GM18499 (cell line): Measurements from ENCODE around the gene VAMP1.
"Not testable (repeated sequence)": the region's sequence is repeated elsewhere in the genome, so short reads cannot be mapped to it uniquely, and the experiment has no call there.

Experiments used
- ATAC-seq: cut with Tn5 transposase; IDR thresholded peaks from one replicate; pipeline ENCODE4 v1.9.1; 2021; ENCODE audit warnings: moderate number of reproducible peaks; ENCODE audit not compliant: insufficient read depth, unreplicated experiment

The VAMP1 gene

DNA sequence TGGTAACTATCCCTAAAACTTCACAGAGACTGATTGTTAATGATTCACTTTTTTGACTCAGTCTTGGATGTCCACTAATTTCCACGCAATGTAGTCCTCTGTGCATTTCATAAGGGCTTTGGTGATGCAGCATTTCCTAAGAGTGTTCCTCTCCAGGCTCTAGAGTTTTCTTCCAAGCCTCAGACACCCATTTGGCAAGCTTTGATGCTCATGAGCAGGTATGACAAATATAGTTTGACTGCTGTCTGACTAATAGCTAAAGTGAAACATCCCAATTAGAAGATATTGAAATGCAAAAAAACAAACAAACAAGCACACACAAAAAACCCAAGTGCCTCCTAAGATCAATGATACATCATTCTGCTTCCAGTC, 1.5 kb upstream of the VAMP1 start:
- no peak for ATAC-seq

DNA sequence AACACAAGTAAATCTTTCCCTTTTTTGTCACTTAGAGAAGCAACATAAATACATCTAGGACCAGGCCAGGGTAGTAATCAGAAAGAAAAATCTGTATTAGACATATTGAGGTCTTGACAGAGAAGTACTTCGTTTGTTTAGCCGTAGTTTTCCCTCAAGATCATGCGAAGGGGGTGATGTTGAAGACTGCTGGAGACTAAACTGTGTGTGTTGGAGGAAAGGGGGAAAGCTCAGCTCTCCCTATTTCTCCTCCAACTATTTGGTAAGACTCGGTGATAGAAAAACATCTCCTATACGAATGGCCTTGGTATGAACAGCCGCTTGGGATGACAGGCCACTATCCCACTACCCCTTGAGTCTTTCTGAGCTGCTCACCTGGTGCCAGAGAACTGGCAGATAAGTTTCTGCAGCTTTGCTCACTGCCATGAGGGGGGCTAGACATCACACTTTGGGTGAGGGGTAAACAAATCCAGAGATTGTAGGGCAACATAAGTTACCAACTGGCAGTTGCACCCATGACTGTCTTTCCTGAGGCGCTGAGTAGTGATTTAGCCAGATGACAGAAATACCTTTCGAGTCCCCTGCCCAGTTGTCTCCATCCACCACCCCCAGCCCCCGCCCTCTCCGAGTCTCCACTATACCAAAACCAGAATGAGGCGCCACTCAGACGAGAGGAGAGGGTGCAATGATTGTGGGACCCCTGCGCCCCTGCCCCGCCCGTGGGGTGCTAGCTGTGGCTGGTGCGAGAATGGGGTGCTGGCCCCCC, 685 bp downstream of the VAMP1 start:
- ATAC-seq, result no peak

DNA sequence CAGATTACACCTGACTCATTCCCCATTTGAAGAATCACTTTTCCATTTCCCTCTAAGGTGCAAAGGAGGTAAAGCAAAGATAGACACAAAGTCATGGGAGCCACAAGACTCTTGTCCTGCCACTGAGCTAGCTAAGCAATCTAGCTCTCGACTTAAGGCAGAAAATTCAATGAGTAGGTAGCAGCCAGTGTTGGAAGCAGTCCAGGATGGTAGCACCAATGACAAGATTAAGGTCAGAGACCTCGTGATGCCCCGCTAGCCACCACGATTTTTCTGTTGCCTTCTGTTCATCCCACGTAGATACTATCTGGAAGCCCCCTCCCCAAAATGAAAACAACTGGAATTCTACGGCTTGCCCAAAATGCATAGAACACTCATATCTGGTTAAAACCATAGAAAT, 1.4 kb downstream of the VAMP1 start:
- ATAC-seq, result no peak

DNA sequence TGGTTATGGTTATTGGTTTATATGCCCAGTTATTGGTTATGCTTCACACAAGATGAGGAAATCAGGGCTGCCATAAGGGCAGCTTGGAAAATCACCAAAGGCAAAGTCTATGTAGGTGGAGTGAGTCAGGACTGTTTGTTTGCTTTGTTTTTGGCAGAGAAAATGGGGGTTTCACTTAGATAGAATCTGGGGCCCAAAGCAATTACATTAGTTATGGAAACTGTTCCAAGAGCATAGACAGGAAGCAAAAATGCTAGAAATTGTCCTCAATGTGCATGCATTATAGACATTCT, 2.2 kb downstream of the VAMP1 start:
- no peak for ATAC-seq

DNA sequence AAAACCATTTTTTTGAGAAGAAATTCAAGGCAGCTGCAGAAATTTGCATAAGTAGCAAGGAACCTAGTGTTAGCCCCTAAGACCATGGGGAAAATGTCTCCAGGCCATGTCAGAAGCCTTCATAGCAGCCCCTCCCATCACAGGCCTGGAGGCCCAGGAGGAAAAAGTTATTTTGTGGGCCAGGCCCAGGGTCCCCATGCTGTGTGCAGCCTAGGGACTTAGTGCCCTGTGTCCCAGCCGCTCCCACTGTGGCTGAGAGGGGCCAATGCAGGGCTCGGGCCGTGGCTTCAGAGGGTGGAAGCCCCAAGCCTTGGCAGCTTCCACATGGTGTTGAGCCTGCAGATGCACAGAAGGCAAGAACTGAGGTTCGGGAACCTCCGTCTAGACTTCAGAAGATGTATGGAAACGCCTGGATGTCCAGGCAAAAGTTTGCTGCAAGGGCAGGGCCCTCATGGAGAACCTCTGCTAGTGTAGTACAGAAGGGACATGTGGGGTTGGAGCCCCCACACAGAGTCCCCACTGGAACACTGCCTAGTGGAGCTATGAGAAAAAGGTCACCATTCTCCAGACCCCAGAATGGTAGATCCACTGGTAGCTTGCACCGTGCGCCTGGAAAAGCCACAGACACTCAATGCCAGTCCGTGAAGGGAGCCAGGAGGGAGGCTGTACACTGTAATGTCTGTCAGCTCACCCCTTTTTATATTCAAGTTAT, 2.8 kb downstream of the VAMP1 start:
- not testable (repeated sequence) for ATAC-seq

DNA sequence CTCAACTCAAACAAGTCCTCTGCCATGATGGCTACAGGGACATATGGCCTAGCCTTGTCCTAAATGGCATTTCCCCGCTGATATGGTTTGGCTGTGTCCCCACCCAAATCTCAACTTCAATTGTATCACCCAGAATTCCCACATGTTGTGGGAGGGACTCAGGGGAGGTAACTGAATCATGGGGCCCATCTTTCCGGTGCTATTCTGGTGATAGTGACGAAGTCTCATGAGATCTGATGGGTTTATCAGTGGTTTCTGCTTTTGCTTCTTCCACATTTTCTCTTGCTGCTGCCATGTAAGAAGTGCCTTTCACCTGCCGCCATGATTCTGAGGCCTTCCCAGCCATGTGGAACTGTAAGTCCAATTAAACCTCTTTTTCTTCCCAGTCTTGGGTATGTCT, 3.7 kb downstream of the VAMP1 start:
- ATAC-seq, result not testable (repeated sequence)

DNA sequence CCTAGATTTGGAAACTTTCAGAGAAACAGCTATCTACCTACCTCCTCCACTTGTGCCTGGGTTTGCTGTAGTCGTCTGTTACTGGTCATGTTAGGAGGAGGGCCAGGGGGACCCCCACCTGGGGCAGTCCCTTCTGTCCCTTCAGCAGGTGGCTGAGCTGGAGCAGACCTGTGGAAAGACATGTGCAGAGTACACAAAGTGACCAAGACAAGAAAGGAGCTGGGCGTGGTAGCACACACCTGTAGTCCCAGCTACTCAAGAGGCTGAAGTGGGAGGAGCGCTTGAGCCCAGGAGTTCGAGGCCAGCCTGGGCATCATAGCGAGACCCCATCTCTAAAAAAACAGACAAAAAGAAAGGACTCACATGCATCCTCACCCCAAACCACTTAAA, 4.3 kb downstream of the VAMP1 start:
- no peak for ATAC-seq

DNA sequence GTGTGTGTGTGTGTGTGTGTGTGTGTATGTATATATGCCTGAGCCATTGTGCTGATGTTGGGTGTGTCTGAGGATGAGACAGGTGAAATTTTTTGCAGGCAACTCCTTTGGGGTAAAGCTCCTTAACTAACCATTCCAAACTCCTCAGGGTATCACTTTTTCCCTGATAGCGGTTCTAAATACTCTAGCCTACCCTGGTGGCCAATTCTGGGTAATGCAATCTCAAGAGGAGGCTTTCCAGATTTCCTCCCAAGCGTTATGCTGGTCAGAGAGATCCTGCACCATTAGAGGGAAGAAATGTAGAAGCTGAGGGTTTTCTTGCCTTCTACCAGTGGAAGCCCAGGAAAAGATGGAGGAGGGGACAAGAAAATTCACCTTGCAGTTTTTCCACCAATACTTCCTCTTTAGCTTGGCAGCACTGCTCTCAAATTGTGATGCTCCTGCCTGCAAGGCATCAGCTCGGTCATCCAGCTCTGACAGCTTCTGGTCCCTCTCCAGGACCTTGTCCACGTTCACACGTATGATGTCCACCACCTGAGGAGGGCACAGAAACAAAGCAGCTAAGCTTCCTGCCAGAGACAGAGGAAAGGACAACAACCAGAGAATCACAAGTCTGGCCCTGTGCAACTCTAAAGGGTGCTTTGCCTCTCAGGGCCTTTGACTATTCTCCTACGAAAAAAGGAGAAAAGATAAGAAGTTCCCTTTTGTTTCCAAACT, 4.9 kb downstream of the VAMP1 start:
- no peak for ATAC-seq

DNA sequence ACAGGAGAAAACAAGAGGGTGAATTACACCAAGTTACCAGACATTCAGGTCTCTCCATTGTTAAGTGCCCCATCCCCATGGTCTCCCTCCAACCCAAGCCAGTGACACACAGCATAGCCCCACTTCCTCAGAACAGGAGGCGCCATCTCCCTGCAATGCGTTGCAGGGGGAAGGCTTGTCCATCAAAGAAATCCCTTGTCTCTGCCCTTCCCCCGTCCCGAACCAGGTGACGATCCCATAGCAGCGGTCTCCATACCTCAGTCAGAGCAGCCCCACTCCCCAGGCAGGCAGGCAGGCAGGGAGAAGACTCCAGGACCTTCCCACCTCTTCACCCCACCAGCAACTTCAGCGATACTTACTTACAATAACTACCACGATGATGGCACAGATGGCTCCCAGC, 5.9 kb downstream of the VAMP1 start:
- ATAC-seq, result no peak

DNA sequence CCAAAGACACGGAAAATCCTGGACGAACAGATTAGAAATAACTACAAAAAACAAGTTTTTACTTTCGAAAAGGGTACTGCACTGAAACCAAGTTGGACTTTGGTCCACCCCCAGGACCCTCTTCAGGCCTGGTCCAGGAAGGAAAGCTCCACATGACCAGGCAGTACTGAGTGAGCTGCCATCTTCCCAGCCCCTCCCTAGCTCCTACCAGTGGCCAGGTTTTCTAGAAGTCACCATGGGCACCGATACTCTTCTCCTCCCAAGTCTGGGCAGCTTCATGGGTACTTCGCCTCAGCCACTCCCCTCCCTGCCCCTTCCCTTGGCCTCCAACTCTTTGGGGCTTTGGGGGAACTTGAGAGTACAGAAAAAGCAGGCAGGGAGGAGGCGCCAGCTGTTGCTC, 6.6 kb downstream of the VAMP1 start:
- ATAC-seq, result no peak

DNA sequence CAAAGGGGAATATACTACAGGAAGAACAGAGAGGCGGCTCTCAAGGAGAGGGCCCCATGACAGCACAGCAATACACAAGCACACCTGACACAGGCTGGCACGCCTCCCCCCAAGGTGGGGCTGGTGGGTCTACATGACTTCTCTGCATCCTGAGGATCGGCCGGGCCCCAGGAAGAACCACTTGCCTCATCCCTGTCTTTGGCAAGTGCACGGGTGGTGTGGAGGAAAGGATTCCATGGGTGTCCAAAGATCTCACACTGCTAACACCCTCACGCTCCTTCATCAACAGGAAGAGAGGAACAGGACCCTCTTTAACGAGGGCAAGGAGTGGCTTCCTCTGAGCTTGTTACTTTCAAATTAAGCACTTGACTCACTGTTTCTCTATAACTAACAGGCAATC, 7.3 kb downstream of the VAMP1 start:
- ATAC-seq, result no peak

DNA sequence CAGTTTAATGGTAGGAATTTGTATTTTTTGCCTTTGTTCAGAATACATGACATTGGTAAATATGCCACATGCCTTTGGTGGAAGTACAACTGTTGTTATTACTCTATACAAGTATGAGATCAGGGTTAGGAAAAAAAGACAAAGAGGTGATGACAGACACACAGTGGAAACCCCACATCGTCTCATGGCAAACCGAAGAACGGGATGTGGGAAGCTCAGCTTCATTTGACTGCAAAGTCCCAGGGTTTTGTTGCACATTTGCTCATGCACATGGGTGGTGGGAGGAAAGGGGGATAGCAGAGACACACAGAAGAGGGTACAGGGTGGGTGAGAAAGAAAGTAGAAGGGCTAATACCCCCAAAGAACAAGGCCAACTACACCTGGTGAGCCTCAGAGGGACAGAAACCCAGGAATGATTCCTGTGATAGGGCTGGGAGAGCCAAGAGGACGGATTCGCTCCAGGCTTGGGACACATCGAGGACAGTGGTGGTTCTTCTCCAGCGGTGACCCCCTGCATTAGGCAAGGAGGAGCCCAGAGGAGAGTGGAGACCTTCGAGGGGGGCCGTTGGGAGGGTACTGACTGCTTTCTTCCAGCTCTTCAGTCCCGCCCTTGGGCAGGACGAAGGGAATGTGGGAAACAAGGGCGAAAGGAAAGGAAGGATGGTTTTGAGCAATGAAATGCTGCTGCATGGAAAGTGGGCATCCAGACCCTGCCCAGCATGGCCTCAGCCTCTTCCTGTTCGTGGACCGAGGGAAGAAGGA, 8.1 kb downstream of the VAMP1 start:
- no peak for ATAC-seq

DNA sequence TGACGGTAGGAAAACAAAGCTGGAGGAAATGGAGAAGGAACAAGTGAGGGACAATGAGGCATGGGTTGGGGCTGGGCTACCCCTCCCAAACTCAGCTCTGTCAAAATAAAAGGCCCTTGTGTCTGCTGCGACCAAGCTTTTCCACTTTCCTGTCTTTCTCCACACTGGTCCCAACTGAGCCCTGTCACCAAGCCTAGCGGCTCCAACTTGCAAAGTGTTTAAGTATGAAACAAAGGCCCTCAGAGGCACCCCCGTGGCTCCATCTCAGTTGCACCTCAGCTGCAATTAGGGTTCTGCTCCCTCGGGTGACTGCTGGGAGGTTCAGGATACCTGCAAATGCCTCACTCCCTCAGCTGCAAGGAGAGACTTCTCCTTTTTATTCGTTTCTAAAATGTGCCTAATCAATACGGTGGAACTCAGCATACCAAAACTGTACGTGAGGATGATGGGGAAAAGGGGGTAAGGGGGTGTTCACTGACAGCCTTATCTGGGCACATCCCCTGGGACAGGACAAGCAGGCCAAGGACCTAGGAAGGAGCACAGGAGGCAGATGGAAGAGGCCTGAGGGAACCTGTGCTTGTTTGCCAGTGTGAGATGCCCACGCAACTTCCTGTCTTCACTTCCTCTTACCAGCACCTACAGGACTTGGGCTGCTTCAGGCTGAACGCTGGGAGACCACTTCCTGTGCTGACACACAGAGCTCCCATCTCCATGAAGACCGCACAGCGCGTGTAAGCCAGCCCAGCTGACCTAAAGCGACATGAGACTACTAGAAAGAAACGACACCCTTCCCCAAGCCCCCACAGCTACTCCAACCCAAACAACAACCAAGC, 8.9 kb downstream of the VAMP1 start:
- no peak for ATAC-seq

DNA sequence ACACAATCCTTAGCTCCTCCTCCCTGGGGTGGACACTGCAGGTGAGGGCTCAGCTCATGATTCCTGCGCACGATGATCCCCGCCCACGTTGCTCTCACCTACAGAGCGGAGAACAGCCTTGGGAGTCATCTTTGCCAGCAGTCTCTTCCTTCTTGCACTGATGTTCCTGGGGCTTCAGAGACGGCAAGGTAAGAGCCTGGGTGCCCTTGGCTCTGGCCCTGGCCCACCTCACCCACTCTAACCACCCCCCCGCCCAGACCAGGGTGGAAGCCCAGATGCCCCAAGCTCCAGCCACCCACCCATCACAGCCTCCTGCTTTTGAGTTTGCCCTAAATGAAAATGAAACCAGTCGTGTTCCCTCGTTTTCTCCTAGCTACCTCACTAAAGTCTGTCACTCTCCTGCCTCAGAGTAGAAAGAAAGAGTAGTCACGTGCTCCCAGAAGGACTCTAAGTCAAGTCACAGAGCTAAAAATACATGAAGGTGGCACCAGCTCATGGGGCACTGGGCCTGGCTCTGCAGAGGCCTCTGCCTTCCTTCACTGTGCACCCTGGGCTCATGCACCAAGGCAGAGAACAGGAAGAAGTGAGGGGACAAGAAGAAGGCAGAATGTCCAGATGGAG, 9.6 kb downstream of the VAMP1 start:
- ATAC-seq, result no peak

DNA sequence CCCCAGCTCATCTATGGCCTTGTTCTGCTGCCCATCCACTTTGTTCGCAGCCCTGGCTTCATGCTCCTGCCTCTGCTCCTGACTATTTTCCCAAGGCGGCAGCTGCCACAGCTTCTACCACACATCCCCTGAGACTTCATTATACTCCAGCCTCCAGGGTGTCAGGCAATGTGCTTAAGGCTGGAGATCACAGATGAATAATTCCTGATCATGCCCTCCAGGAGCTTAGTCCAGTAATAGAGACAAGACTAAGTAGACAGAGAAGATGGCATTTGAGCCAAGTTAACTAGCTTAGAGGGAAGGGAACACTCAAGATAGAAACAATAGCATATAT, 11.5 kb downstream of the VAMP1 start:
- ATAC-seq, result no peak

DNA sequence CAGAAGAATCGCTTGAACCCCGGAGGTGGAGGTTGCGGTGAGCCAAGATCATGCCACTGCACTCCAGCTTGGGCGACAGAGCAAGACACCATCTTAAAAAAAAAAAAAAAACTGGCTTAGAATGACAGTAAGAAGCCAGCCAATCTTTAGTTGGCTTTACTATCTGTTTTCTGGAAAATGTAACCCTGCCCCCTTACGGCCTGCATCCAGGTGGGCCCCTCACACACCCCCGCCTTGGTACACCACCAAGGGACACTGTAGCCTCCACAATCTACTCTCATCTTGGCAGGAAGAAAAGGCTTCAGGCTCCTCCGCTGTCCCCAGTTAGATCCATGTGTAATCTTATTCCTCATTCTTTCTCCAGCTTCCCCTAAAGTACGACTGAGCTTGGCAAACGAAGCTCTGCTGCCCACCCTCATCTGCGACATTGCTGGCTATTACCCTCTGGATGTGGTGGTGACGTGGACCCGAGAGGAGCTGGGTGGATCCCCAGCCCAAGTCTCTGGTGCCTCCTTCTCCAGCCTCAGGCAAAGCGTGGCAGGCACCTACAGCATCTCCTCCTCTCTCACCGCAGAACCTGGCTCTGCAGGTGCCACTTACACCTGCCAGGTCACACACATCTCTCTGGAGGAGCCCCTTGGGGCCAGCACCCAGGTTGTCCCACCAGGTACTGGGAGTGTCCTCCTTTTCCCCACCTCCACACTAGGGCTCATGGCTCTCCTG, 12.0 kb downstream of the VAMP1 start:
- no peak for ATAC-seq

DNA sequence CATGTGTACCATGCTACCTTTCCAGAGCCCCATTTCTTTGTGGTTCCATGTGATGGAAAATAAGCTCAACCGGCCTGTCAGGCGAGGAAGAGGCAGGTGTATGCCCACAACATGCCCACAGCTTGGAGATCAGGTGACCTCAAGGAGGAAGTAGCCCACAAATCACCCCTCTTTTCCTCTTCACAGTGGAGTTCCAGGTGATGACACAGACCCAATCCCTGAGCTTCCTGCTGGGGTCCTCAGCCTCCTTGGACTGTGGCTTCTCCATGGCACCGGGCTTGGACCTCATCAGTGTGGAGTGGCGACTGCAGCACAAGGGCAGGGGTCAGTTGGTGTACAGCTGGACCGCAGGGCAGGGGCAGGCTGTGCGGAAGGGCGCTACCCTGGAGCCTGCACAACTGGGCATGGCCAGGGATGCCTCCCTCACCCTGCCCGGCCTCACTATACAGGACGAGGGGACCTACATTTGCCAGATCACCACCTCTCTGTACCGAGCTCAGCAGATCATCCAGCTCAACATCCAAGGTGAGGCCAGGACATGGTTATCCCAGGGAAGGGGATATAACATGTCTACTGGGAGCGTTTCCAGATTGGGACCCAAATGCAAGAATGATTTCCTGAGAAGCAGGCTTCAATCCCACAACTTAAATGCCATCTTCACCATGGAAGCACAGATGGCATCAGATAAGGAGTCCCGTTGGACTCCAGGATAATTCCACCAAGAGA, 13.1 kb downstream of the VAMP1 start:
- no peak for ATAC-seq

DNA sequence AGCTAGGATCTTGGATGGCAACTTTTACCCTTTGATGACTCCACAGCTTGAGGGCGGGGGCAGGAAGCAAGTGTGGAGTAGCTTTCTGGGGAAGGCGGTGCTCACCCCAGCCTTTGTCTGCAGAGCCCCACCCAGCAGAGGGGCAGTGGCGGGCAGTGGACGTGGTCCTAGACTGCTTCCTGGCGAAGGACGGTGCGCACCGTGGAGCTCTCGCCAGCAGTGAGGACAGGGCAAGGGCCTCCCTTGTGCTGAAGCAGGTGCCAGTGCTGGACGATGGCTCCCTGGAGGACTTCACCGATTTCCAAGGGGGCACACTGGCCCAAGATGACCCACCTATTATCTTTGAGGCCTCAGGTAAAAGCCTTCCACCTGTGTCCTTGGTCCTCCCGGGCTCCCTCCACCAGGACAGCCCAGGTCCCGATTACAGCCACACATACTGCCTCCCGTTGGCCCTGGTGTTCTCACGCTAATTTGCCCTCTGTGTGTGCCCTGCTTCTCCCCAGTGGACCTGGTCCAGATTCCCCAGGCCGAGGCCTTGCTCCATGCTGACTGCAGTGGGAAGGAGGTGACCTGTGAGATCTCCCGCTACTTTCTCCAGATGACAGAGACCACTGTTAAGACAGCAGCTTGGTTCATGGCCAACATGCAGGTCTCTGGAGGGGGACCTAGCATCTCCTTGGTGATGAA, 17.4 kb downstream of the VAMP1 start:
- no peak for ATAC-seq
